ENCODE results near the gene MARK3.

DNA sequence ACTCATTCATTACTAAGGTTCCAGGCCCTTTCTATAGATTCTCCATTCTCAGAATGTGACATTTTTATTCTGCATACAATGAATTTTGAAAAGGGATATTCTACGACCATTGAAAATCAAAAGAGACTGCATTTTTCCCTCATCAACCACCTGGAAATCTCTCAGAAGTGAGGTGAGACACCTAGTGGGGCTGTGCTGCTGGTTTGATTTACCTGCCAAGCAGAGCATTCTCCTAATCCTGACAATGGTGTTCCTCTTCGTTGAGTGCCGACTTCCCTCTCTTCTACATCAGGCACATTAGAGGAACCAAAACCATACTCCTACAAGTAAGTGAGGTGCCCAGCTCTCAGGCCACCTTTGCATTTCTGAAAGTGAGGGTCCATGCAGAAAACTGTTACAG is 122.5 kb downstream of the MARK3 start:
- TF ChIP-seq, protein P1, sequence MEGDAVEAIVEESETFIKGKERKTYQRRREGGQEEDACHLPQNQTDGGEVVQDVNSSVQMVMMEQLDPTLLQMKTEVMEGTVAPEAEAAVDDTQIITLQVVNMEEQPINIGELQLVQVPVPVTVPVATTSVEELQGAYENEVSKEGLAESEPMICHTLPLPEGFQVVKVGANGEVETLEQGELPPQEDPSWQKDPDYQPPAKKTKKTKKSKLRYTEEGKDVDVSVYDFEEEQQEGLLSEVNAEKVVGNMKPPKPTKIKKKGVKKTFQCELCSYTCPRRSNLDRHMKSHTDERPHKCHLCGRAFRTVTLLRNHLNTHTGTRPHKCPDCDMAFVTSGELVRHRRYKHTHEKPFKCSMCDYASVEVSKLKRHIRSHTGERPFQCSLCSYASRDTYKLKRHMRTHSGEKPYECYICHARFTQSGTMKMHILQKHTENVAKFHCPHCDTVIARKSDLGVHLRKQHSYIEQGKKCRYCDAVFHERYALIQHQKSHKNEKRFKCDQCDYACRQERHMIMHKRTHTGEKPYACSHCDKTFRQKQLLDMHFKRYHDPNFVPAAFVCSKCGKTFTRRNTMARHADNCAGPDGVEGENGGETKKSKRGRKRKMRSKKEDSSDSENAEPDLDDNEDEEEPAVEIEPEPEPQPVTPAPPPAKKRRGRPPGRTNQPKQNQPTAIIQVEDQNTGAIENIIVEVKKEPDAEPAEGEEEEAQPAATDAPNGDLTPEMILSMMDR (conservative IDR thresholded peaks at IDR 0.05): no peak
- no peak for TF ChIP-seq ZFX (IDR thresholded peaks at IDR 0.05)
